ENCODE results near the gene DNM3.

The DNM3 gene

DNA sequence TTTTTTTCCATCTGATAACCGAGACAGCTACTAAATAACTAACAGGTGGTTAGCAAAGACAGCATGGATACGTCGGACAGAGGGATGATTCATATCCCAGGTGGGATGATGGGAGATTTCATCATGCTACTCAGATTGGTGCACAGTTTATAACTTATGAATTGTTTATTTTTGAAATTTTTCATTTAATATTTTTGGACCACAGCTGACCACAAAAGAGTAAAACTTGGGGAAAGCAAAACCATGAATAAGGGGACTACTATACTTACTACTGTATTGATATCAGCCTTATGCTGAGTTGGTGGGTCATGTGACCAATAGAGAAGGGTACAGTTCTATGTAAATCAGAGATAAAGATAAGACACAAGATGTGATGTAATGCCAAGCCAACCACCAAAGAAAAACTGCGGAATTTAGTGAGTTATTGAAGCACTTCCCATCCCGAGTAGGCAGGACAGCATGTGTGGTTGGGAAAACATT, 331.1 kb downstream of the DNM3 start:
- TF ChIP-seq CTCF (conservative IDR thresholded peaks at IDR 0.05; ENCODE audit: low read length): no peak
- no peak overlapping the region for H3K4me3 ChIP-seq (ENCODE audit: low read length)
- no peak for DNase-seq (ENCODE audit: low read depth)

GRCh38 chr1:172176206-172176605, 334.9 kb downstream of the DNM3 start:
- TF ChIP-seq CTCF (conservative IDR thresholded peaks at IDR 0.05; ENCODE audit: low read length): no peak
- no peak overlapping the region for H3K4me3 ChIP-seq (ENCODE audit: low read length)
- no peak for DNase-seq (ENCODE audit: low read depth)

DNA sequence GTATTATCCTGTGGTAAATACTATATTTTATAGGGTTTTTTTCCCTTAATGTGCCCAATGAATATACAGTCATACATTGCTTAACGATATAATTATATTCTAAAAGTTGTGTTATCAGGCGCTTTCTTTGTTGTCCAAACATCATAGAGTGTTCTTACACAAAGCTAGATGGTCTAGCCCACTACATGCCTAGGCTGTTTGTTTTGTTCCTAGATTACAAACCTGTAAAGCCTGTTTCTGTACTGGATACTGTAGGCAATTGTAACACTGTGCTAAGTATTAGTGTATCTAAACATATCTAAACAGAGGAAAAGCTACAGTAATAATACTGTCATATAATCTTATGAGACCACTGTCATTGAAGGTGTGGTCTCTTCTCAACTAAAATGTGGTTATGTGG, 336.6 kb downstream of the DNM3 start:
- H3K4me3 ChIP-seq (ENCODE audit: low read length): no peak overlapping the region
- DNase-seq (ENCODE audit: low read depth): no peak
- TF ChIP-seq CTCF (conservative IDR thresholded peaks at IDR 0.05; ENCODE audit: low read length): no peak

DNA sequence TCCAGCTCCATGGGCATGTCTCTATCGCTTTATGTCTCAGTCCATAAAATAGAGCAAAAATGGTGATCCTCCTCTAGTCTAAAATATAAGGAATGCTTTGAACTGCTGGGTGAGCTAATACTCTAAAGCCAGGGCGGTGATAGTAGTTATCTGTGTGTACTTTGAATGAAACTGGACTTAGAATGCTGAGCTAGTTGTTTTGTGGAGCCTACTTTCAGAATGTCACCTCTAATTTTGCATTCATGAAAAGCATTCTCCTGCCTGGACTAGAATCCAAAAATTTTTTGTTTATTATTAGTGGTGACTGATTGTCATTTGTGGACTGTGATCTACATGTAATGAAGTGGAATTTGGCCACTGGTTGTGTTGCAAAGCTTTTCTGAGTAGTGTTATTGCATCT, 337.6 kb downstream of the DNM3 start:
- DNase-seq (ENCODE audit: low read depth): no peak
- TF ChIP-seq CTCF (conservative IDR thresholded peaks at IDR 0.05; ENCODE audit: low read length): no peak
- no peak overlapping the region for H3K4me3 ChIP-seq (ENCODE audit: low read length)

DNA sequence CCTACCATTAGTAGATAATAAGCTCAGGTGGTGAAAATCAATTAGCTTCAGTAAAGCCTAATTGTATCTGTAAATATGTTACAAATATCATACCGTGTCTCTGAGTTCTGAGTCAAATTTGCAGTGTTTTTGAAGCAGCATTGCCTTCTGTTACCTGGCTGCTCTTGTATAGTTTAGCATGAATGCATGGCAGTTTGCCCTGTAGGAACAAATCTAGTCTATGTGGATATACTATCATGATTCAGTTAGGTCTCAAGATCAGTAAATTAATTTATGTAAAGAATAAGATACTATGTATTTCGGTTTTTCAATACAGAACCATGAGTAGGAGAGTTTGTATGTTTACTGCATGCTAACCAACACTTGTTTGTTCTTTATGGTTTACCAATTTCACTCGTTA, 338.6 kb downstream of the DNM3 start:
- no peak overlapping the region for H3K4me3 ChIP-seq (ENCODE audit: low read length)
- no peak for DNase-seq (ENCODE audit: low read depth)
- TF ChIP-seq CTCF (conservative IDR thresholded peaks at IDR 0.05; ENCODE audit: low read length): no peak

DNA sequence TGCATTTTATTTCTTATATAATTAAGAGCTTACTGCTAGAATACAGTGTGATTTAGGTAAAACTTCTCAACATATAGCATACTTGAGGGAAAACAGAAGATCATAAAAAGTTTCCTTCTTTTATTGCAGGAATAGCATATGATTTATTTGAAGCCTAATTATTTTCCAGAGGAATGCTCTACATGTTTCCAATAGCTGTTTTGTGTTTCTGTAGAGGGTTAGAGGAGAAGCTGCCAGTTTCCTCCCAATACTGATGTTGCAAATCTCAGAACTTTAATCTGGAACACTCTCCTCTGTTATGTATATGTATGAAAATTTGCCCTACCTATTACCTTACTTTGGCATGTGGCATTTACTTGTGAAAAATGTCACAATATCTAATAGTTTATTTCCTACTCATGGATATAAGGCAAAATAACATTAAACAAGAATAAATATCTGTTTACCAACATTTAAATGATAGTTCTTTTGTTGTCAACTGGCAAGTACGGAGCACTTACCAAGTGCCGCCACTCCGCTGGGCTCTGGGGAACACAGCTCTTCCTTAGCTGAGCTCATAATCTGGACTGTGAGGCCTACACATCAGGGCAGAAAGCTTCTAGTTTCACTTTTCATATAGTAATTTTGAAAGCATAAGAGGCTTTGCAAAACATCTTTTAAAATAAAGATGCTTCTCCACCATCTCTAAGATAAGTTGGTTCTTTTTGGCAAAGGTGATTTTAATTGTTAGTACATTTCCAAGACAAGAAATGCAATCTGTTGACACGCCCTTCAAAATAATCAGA, 339.4 kb downstream of the DNM3 start:
- DNase-seq (ENCODE audit: low read depth): peak; percentile 67
- no peak; the same call in 1 of the 2 replicates for TF ChIP-seq CTCF (conservative IDR thresholded peaks at IDR 0.05; ENCODE audit: low read length)
- peak overlapping the region; percentile 32 for H3K4me3 ChIP-seq (ENCODE audit: low read length)

DNA sequence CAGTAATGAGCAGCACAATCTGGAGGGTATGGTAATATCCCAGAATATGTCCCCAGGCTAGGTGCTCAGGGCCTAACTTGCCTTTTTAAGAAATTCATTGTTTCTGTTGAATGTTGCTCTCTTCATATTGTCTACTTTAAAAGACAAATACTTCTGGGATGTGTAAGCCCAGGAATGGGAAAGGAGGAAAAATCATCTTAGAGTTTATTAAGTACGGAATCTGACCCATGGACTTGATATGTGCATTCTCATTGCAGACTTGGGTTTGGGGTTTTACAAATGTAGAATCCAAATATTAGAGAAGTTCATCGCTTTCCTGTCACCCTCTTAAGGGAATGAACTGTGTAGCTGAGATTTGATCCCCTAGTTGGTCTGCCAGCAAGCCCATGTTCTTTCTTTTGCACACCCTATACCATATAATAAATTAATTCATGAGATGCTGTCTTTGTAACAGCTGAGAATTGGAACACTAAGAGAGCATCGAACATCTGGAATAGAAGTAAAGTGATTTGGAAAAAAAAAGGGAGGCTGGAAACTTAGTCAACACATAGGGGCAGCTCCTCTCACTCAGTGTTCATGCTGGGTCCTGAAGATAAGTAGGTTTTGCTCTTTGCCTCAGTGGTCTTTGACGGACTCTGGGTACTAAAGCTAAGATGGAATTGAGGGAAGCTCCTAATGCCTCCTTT, 343.4 kb downstream of the DNM3 start:
- TF ChIP-seq CTCF (conservative IDR thresholded peaks at IDR 0.05; ENCODE audit: low read length): no peak
- DNase-seq (ENCODE audit: low read depth): peak; percentile 9

More for the DNA sequence above, 343.4 kb downstream of the DNM3 start:
- H3K4me3 ChIP-seq (ENCODE audit: low read length): no peak overlapping the region

Data from AG10803 (cell line).